ENCODE measurements around the gene CHRNE.
"Not testable (repeated sequence)": the region's sequence is repeated elsewhere in the genome, so short reads cannot be mapped to it uniquely, and the experiment has no call there.

CHRNE gene

DNA sequence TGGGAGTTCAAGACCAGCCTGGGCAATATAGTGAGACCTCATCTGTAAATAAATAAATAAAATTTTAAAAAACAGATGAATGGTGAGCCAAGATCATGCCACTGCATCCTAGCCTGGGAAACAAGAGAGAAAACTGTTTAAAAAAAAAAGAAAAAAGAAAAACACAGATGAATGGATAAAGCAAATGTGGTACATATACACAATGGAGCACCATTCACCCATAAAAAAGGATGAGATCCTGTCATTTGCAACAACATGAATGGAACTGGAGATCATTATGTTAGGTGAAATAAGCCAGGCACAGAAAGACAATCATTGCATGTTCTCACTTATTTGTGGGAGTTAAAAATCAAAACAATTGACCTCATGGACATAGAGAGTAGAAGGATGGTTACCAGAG, 3.7 kb upstream of the CHRNE start:
- not testable (repeated sequence) for DNase-seq (ENCODE audit: low read depth)

DNA sequence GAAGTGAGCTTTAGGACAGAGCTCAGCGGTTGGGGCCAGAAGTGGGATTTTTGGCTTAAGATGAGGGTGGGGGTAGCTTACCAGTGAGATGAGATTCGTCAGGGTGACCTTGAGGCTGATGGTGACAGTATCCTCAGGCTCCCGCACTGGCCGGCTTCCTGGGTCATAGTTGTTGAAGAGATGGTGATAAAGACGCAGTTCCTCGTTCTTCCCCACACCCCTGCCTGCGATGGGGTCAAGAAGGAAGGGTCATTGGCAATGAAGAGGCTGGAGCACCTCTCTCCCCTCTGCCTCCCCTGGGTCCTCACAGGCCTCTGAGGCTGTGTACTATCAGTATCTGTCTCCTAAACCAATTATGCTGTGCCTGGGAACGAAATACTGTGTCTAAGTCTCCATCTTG, 358 bp downstream of the CHRNE start:
- DNase-seq (ENCODE audit: low read depth), result no peak

DNA sequence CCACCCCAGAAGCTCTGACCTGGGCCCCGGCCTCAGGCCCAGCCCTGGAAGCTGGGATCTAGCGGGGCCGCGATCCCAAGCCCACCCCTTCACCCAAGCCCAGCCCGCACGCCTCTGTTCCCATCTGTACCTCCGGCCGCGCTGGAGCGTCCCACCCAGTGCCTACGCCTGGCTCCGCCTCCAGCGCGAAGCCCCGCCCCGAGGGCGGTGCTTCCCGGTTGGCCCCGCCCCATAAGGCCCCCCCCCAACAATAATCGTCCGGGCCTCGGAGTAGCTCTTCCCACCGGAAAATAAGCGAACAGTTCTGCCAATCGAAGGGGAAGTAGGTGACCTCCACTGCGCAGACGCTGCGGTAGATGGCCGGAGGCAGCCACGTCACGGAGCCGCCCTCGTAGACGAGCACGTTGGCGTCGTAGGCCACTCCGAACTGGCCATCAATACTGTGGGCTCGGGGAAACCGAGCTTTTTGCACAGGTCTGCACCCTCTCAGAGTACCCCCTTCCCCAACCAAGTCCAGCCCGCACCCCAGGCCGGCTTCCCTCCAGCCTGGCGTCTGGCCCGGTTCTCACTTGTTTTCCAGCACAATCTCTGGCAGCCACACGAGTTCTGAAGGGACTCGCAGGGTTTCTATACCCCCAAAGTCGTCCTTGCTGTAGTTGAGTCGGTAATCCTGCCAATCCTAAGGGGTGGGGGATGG, 1.1 kb downstream of the CHRNE start:
- peak; percentile 22 for DNase-seq (ENCODE audit: low read depth)

DNA sequence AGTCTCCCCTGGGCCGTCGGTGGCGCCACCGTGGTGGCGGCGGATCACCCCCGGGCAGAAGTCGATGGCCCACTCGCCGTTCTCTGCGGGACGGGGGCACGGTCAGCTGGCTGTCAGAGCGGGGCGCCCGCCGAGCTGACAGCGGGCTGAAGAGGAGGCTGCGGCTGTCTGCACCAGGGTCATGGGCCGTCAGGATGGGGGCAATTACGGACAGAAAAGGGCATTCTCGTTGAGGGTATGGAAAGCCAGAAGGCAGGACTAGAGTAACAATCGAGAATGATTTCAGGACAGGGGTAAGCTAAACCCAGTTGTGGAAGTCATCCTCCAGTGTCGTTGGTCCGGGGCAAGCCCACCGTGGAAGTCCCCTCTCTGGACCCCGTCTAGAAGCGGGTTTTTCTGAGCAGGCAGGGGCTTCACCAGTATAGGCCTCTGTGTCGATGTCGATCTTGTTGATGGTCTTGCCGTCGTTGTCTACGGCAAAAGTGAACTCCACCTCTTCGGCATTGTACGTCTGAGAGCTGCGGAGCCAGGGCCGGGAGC, 1.7 kb downstream of the CHRNE start:
- no peak for DNase-seq (ENCODE audit: low read depth)

DNA sequence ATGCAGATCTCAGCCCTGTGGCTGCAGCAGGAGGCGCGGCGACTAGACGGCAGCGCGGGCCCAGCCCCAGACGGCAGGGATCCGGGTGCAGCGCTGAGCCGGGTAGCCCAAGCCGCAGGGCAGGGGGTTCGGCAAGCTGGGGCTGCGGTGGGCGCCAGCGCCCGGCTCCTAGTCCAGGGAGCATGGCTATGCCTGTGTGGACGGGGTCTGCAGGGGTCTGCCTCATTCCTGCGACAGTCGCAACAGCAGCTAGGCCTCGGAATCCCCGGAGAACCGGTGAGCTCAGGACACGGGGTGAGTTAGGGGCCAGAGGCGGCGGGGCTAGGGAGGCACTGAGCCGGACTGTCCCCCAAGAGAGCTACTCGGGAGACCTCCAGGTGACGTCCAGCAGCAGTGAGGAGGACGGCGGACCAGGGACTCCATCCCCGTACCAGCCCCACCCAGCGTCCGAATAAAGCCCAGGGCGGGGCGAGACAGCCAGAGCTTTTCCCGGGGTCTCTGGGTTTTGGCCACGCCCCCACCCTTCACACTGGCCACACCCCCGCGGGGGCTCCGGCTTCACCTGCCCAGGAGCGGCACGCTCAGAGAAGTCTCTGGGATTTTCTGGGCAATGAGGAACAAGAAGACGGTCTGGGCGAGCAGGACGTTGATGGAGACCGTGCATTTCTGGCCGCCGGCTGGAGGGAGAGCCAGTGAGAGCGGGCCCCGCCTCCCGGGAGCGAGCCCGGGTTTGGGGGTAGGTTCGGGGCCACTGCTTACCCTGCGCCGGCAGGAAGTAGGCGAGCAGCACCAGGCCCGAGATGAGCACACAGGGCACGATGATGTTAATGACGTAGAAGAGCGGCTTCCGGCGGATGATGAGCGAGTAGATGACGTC, 2.4 kb downstream of the CHRNE start:
- no peak for DNase-seq (ENCODE audit: low read depth)

DNA sequence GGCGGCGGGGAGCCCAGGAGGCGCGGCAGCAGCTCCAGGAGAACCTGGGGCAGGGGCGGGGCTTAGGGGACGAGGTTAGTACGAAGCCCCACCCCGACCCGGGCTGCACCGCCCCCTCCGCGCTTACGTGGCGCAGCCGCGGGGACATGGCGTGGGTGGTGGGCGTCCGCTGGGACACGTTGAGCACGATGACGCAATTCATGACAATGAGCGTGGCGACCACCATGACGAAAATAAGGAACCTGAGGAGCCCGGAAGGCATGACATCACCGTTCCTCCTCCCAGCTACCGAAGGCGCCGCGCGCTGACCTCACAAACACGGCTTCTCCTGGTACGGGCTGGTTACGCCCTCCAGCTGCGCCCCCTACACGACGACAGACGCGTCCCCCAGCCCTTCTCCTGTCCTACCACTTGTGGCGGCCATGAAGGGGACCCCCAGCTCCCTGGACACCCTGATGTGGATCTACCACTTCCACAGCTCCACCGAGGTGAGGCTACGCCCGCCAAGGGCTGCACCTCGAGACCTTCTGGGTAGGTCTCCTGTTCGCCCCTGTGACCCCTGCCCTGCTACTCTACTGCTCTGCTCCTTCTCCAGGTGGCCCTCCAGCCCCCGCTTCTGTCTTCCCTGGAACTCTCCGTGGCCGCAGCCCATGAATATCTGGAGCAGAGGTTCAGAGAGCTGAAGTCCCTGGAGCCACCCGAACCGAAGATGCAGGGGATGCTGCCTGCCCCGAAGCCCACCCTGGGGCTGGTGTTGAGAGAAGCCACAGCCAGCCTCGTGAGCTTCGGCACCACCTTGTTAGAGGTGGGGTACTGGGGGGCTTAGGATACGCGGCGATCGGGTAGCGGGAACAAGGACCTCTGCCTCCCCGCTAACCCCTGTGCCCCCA, 3.3 kb downstream of the CHRNE start, which contains the start of gene C17orf107:
TSS of gene C17orf107 (plus strand) at position 196 of the 890 bp plus-strand sequence. CDS start at position 423, 227 bp downstream.
- DNase-seq (ENCODE audit: low read depth), result peak; percentile 36

DNA sequence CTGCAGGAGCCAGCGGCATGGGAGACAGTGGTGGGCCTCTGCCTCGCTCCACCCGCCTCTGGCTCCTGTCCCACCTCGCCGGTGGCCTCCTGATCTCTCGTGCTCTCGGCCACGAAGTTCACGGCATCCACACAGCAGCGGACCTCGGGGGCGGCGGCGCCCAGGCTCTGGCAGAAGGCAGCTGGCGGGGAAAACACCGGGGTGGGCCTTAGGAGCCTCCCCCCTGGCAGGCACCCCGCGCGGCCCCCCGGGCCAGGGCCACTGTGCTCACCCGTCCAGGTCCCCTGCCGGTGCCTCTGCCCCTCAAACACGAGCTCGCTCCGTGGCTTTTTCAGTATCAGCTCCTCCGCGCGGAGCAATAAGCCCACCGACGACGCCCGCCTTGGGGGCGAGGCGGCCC, 4.0 kb downstream of the CHRNE start:
- no peak for DNase-seq (ENCODE audit: low read depth)

DNA sequence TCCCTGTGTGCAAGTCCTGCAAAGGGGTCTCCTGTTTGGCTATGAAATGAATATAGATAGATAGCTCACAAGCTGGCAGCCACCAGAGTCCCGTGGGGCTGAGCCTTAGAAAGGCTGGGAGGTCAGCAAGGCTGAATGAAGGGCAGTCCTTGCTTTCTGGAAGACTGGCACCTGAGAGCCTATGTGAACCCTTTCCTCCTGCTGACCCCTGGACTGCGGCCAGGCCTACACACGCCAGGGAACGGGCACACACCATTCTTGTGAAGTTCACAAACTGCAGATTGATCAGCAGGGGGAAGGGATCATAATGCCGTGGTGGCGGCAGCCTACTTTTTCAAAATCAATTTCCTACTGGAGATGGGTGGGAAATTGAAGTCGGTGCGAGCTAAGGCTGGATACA, 4.5 kb downstream of the CHRNE start:
- DNase-seq (ENCODE audit: low read depth), result no peak

DNA sequence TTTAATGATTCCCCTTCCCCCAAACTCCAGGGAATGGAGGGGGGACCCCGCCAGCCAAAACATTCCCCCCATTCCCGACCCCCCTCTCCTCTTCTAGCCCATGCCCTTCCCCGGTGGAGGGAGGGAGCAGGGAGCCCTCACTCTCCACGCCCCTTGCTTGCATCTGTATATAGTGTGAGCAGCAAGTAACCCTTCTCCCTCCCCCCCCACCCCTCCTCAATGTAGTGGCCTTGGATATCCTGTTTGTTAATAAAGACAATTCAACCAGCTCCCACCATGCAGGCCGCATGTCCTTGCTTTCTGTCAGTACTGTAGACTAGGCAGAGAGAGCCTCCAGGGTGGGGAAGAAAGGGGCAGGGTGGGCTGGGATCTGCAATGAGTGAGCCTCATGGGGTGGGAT, 5.1 kb downstream of the CHRNE start:
- DNase-seq (ENCODE audit: low read depth), result no peak

DNA sequence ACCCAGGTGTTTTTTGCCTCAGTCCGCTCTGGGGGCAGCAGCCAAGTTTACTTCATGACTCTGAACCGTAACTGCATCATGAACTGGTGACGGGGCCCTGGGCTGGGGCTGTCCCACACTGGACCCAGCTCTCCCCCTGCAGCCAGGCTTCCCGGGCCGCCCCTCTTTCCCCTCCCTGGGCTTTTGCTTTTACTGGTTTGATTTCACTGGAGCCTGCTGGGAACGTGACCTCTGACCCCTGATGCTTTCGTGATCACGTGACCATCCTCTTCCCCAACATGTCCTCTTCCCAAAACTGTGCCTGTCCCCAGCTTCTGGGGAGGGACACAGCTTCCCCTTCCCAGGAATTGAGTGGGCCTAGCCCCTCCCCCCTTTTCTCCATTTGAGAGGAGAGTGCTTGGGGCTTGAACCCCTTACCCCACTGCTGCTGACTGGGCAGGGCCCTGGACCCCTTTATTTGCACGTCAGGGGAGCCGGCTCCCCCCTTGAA, 5.7 kb downstream of the CHRNE start:
- DNase-seq (ENCODE audit: low read depth), result no peak

DNA sequence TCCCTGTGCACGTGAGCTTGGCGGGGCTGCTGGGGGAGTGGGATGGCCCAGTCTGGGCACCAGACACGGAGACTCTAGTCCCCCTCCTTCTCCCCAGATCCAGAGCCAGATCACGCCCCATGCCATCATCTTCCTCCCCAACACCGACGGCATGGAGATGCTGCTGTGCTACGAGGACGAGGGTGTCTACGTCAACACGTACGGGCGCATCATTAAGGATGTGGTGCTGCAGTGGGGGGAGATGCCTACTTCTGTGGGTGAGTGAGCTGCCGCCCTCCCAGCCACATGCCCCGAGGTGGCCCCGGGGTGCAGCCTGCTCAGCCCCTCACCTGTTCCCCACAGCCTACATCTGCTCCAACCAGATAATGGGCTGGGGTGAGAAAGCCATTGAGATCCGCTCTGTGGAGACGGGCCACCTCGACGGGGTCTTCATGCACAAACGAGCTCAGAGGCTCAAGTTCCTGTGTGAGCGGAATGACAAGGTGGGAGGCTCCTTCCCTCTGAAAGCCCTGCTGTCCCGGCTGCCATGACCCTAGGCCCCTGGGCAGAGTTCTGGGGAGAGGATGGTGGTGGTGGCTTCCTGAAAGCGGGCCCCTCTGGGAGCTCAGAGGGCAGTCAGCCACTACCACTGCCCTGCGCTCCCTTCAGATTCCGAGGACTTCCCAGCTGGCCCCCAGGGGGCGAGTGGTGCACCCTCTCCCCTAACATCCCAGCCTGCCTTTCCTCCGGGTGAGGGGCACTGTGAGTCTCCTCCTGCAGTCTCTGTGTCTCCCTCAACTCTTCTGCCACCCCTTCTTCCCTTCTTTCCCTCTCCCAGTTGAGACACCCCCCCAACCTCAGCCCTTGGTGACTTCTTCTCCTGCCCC, 6.3 kb downstream of the CHRNE start:
- no peak for DNase-seq (ENCODE audit: low read depth)

DNA sequence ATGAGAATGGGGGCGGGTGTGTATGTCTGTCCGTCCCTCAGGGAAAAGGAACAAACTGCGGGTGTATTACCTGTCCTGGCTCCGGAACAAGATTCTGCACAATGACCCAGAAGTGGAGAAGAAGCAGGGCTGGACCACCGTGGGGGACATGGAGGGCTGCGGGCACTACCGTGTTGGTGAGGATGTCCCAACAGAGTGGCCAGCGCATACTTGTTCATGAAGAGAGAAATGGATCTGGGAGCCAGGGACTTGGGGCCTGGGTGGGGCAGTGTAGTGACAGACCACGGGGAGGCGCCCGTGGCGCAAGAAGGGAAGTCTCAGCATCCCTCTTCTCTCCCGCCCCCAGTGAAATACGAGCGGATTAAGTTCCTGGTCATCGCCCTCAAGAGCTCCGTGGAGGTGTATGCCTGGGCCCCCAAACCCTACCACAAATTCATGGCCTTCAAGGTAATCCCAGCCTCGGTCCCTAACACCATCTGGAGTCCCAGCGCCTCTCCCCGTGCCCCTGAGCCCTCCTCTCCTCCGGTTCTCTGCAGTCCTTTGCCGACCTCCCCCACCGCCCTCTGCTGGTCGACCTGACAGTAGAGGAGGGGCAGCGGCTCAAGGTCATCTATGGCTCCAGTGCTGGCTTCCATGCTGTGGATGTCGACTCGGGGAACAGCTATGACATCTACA, 7.1 kb downstream of the CHRNE start:
- no peak for DNase-seq (ENCODE audit: low read depth)

DNA sequence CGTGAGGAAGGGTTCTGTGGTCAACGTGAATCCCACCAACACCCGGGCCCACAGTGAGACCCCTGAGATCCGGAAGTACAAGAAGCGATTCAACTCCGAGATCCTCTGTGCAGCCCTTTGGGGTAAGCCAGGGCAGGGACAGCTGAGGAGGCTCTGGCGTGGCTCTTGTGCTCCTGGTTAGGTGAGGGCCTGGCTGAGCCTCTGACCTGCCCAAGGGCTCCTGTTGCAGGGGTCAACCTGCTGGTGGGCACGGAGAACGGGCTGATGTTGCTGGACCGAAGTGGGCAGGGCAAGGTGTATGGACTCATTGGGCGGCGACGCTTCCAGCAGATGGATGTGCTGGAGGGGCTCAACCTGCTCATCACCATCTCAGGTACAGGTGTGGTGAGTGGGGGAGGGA, 7.8 kb downstream of the CHRNE start:
- no peak for DNase-seq (ENCODE audit: low read depth)

DNA sequence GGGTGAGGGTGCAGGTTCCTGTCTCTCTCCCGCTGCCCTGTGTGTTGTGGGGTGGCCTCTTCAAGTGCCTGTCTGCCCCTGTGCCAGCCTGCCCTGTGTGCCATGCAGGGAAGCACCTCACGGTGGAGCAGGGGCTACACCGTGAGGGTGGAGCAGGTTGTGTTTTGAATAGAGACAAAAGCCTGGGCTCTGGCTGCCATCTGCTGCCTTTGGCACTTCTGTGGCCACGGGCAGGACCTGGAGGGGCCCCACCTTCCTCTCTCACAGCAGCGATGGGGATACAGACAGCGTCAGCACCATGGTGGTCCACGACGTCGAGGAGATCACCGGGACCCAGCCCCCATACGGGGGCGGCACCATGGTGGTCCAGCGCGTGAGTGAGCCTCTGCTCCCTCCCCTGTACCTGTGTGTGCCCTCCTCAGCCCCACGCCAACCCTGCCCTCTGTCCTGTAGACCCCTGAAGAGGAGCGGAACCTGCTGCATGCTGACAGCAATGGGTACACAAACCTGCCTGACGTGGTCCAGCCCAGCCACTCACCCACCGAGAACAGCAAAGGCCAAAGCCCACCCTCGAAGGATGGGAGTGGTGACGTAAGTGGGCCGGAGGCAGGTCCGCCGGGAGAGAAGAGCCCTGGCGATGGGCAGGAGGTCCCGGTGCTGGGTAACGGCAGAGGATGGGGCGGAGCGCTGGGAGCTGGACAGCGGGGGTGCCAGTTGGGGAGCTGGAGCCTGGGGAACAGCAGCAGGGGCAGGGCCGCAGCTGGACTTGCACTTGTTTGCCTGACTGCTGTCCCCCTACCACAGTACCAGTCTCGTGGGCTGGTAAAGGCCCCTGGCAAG, 9.0 kb downstream of the CHRNE start:
- DNase-seq (ENCODE audit: low read depth), result no peak

DNA sequence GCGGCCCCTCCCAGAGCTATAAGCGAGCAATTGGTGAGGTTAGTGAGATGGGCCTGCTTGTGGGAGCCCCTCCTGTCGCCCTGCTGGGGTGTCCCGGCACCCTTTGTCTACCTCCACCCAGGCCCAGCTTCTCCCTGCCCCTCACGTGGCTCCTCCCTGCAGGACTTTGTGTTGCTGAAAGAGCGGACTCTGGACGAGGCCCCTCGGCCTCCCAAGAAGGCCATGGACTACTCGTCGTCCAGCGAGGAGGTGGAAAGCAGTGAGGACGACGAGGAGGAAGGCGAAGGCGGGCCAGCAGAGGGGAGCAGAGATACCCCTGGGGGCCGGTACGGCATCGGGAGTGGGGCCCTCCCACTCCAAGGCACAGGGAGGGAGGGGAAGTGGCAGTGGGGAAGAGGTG, 9.6 kb downstream of the CHRNE start:
- no peak for DNase-seq (ENCODE audit: low read depth)

DNA sequence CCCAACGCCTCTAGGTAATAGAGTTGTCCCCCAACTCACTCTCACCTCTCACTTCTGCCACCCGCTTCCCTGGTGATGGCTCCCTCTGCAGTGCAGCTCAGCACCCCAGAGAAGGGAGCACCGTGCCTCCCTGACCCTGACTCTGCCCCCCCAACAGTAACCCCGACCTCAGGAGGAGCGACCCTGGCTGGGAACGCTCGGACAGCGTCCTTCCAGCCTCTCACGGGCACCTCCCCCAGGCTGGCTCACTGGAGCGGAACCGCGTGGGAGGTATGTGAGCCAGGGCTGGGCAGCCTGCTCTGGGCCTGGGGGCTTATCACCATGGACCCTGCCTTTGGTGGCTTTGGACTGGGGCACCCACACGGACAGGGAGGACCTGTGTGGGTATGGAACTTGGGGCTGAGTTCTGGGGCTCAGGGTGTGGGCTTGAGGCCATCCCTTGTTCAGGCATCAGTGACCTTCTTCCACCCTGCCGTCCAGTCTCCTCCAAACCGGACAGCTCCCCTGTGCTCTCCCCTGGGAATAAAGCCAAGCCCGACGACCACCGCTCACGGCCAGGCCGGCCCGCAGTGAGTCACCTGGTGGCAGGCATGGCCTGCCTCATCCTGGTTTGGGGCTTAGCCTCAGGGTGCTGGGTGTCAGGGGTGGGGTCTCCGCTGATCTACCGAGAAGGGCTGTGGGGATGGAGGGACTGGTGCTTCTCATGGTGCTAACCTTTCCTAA, 10.2 kb downstream of the CHRNE start:
- no peak for DNase-seq (ENCODE audit: low read depth)

DNA sequence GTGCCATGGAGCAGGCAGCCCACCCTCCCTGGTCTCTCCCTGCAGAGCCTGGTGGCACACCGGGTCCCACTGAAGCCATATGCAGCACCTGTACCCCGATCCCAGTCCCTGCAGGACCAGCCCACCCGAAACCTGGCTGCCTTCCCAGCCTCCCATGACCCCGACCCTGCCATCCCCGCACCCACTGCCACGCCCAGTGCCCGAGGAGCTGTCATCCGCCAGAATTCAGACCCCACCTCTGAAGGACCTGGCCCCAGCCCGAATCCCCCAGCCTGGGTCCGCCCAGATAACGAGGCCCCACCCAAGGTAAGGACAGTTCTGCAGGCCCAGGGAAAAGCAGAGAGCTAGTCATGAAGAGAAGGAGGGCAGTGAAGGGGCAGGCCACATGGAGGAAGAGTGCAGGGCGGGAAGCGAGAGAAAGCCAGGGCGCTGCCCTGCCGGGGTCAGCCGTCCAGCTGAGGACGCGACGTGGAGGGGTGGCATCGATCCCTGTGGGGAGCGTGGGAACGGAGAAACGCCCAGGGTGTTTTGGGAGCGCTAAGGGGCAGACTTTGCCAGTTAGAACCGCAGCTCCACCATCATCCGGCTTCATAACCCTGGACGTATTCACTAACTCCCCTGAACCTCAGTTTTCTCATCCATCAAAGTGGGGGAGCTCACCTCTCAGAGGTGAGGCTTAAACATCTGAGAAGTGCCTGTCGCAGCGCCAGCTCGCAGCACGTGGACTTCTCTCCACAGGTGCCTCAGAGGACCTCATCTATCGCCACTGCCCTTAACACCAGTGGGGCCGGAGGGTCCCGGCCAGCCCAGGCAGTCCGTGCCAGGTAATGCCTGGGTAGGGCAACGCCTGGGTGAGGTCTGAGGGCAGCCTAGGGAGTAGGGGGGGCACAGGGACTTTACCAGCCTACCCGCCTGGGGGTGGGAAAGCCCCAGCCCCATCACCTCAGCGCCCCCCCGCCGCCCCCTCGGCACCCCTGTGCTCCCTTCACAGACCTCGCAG, 11.2 kb downstream of the CHRNE start:
- no peak for DNase-seq (ENCODE audit: low read depth)
